Measurements from ENCODE around the gene ZSWIM6.

The ZSWIM6 gene

DNA sequence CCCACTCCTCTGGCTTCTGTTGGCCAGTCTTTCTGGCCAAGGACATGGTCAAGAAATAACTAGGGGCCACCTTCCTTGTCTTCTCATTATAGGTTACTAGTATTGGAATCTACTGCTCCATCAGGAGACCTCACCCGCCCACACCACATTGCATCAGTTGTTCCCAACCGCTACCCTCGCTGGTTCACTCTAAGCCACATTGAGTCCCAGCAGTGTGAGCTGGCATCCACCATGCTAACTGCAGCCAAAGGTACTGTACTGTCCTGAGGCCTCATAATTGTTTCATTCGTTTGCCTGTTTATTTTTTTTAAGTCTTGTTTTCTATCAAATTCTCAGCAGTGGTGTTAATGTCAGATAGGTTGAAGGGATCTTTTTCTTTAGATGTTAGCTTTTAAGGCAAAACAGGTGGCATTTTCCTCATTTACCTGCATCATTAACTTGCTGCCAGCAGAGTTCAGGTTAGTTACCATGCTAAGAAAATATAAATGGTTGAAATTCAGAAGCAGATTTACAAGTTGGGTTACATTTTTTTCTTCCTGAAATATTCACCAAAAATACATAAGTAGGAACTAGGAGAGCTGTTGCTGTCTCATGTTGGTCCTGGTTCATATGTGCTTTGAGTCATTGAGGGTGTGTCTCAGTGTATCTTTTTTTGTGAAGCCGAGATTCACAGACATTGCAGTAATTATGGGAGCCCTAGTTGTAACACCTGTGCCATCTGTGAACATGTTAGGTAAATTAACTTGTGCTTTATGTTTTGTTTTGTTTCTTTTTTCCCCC, 206.9 kb downstream of the ZSWIM6 start:
- no peak for DNase-seq (ENCODE audit: low read depth, low spot score)

DNA sequence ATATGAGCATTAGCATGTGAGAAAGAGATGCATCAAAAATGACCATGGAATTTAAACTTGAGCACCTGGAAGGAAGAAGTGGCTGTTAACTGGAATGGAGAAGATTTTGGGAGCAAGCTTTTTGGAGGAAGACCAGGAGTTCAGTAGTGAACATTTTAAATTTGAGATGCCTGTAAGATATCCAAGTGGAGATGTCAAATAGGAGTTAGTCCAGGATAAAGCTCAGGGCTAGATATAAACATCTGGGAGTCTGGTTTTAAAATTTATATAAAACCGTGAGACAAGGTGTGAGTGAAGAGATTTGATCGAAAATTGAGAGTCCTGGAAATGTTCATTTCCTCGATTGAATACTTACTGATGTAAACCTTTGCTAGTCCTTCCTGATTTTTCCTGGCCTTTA, 217.5 kb downstream of the ZSWIM6 start:
- DNase-seq (ENCODE audit: low read depth, low spot score): no peak

DNA sequence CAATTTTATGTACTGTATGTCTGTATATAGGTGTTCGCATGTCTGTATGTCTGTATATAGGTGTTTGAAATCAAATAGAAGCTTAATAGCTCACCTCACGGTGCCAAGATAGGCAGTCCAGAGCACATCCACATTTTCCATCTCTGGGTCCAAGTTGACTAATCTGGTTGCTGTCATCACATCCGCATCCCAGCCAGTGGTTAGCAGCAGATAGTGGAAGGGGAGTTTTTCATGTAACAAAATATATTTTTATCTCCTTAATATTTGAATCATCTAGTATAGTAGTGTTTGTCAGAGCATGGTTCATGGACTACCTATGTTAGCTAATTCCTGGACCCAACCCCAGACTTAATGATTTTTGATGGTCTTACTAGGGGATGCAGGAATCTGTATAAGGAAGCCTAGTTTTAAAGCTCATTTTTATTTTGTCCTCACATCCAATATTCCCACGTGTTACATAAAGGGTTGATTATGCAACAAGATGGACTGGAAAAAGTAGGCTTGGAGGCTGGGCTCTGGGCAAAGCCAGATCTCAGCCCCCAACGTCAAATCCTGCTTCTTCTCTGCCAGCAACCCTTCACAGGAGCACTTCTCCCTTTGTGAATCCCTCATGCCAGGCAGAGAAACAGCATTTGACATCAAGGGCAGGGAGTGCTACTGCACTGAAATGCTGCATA, 219.7 kb downstream of the ZSWIM6 start:
- no peak for DNase-seq (ENCODE audit: low read depth, low spot score)

DNA sequence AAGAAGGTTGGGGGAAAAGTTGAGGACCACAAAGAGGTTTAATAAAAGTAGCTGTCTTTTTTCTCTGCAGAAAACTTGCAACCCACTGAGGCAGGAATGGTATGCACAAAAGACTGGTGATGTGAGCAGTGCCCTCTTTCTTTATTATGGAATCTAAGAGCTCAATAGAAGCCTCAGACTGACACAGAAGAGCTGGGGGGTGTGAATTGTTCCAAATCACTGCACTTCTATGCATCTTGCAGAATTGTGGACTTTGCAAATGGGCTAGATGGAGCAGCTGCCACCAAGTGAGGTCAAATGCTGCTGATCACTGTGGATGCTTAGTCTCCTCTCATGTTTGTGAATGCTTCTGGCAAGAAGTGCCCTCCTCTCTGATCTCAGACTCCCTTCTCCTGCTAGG, 227.1 kb downstream of the ZSWIM6 start:
- DNase-seq (ENCODE audit: low read depth, low spot score): no peak

DNA sequence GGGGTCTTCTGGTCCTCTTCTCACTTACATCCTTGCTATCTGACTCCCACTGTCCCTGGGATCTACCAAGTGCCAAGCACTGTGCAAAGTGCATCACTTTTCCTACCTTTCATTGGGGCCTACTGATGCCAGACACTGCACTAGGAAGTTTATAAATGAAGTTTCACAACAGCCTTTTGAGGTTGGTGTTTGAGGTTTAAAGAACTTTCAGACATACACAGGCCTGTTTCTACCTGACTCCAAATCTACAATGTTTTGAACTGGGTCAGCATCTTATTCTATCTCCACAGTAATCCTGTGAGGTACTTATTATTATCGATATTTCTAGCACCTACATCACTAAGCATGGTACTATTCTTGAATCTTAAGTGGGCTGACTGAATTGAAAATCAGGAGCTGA, 227.7 kb downstream of the ZSWIM6 start:
- no peak for DNase-seq (ENCODE audit: low read depth, low spot score)

DNA sequence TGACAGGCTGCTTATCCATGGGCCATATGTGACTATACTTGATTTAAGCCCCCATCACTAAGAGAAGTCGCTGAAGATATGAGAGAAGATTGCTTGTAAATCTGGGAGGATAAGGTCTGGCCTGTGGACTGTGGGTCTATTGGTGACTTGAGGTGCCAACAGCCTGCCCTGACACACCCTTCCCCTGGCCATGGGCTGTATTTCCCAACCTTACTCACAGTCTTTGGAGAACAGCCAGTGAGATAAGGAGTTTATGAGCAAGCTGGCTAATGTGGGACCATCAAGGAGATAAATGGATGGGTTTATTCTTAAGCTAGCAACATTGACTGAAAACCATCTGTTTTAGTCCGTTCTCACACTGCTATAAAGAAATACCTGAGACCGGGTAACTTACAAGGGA, 231.3 kb downstream of the ZSWIM6 start:
- no peak for DNase-seq (ENCODE audit: low read depth, low spot score)

DNA sequence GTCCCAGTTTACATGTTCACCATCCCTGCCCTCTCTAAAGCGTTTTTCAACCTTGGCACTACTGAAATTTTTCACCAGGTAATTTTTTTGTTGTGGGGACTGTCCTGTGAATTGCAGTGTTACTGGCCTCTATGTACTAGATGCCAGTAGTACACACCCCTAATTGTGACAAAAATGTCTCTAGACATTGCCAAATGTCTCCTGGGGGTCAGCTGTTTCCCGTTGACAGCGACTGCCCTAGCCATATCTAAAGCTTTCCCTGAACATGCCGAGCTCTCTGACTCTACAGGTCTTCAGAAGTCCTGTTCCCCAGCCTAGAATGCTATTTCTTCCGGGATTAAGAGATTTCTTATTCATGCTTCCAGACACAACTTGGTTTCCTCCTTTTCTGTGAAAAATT, 235.3 kb downstream of the ZSWIM6 start:
- no peak for DNase-seq (ENCODE audit: low read depth, low spot score)

DNA sequence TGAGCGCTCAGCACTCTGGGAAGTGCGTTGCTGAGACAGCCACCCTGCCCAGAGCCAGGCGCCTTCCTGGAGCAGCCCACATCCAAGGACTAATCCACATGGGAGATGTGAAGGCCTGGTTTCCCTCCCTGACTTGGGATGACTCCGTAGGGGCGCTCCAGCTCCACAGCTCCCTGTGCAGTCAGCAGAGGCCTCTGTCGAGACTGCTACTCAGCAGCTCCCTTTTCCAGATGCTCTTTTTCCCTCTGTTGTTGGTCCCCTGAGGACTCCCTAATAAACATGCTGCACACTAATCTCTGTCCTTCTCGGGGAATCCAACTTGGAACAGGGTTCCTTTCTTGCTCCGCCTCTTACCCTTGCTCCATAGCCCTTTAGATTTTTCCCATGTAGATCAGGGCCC, 237.3 kb downstream of the ZSWIM6 start:
- DNase-seq (ENCODE audit: low read depth, low spot score): no peak

DNA sequence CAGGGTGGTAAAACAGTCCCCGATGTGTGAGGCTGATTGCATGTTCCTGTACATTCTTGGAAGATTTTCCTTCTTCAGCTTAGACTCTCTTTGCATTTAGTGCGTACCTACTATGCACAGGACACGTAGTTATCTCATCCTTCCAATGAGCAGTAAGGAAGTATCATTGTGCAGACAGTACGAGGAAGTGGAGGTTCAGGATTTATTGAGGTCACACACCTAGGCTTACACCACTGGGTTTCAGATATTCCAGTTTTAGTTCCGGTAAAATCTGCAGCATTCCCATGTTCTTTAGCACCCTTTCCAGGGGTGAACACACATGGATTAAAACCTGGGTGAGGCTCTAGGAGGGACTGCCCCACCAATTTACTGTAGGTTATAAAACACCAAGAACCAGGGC, 238.7 kb downstream of the ZSWIM6 start:
- DNase-seq (ENCODE audit: low read depth, low spot score): no peak

DNA sequence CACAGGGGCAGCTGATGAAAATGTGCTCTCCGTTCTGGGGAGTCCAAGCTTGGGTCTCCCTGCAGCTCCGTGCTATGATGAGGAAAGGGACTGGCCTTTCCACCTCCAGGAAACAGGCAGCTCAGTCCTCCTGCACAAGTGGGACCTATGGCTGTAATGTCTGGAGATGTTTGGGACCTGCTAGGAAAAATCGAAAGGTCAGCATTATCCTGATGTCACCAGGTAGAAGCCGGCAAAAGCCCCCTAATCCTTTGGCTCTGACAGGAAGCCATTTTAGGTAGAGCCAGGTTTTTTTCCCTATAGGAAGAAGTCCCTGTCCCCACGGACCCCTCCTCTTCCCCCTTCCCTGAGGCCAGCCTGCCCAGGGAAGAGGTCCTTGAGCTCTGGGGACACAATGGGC, 240.9 kb downstream of the ZSWIM6 start:
- DNase-seq (ENCODE audit: low read depth, low spot score): no peak

DNA sequence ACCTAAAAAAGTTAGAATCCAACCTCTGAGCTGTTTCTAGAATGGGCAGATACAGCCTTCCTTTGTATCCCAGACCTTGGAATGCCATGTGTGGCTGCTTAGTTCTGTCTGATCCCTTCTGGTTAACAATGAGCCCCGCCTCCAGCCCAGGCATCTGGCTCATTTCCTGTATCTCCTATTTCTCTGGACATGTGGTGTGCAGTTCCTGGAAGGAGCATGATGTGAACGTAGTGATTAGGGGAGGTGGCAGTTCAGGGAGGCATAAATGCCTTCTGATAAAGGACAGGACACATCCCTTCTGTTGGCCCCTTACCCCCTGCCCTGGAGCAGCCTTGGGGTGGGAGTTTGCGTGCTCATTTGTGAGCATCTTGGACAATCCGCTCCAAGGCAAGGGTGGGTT, 243.0 kb downstream of the ZSWIM6 start:
- no peak for DNase-seq (ENCODE audit: low read depth, low spot score)

DNA sequence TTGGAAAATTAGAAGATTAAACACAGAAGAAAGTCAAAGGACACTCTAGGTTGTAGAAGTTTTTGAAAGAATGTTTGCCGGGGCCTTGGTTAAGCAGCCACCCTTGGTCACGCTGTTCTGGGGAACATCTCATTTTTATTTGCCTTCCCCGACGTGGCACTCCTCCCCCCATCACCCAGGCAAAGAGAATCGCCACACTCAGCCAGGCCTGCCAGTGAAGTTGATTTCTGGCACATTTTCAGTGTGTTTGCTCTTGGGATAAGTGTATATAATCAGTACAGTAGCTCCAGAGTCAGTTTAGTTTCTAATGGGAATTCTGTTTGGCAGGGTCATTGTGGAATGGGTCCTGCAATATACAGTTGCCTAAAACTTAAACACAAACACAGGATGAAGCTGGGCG, 243.5 kb downstream of the ZSWIM6 start:
- no peak for DNase-seq (ENCODE audit: low read depth, low spot score)

DNA sequence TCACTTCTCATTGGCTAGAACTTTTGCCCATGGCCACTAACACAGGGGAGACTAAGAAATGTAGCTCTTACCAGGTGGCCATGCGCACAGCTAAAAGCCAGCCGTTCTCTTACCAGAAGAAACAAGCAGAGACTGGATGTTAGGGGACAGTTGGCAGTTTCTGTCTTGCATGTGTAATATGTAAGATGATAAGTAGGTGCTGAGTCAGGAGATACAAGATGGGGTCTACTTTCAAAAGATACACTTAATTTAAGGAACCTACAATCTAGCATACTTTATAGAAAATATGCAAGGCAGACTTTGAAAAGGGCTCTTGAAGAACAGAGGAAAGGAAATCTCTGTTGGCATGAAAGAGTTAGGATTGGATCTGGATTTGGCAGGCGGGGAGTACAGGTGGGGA, 244.5 kb downstream of the ZSWIM6 start:
- no peak for DNase-seq (ENCODE audit: low read depth, low spot score)

DNA sequence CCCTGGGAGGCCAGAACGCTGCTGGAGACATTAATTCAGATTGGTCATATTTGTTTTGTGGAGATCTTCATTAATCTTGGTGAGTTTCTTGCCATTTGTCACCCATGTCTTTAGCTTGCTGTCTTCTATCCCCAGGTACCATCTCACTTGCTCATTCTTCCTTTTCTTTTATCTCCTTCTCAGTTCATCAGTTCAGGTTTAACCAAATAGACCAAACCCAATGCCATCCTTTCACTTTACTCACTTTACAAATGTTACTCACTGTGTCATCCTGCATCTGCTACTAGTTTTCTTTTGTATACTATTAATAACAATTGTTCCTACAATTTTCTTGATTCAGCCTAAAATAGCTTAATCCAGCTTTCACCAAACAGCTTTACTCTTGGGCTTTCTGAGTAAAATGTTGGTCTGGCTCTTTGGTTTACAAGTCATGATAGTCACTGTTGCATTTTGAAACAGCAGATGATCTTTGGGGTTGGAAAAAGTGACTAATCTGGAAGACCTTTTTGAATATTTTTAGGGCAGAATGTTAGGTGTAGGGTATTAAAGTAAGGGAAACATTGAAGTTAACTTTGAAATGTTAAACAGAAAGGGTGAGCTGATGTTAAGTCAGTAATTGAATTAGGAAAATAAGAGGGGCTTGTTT, 246.9 kb downstream of the ZSWIM6 start:
- DNase-seq (ENCODE audit: low read depth, low spot score): no peak

DNA sequence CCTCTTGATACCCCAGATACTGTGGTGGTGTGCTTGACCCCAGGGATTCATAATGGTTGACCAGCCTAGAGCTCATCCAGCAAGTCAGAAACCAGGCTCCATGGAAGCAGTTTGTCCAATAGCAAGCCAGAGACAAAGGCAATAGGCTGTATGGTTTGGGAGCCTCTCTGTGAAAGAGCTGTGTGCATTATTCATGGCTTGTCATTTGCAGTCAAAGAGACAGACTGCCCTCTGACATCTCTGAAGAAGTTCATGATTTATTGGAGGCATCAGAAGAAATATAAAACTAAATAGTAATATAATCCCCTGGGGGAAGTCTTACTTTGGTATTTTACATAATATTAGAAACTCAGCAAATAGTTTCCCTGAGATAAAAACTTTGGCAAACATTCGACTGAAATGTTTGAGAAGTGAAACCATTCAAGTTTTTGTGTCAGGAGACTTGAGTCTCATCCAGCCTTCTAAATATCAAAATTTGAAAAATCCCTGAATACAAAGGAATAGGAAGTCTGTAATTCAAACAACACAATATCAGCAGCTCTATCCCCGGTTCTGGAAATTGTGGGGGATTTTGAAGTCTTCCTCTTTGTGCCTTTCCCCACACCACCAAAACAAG, 250.3 kb downstream of the ZSWIM6 start:
- no peak for DNase-seq (ENCODE audit: low read depth, low spot score)

DNA sequence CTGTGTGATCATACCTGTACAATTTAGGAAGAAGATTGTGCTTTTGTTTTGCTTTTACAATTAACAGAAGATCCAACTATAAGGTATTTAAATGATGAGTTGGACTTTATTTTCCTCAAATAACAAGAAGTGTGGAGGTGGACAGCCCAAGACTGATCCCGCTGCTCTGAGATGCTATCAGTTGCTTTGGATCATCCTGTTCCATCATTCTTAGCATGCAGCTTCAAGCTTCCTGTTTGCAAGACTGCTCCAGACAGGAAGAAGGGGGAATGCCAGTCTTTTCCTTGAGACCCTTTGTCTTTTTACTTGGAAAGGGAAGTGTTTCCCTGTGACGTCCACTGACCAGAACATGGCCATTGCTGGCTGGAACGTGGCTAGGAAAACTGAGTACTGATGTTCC, 250.8 kb downstream of the ZSWIM6 start:
- no peak for DNase-seq (ENCODE audit: low read depth, low spot score)

DNA sequence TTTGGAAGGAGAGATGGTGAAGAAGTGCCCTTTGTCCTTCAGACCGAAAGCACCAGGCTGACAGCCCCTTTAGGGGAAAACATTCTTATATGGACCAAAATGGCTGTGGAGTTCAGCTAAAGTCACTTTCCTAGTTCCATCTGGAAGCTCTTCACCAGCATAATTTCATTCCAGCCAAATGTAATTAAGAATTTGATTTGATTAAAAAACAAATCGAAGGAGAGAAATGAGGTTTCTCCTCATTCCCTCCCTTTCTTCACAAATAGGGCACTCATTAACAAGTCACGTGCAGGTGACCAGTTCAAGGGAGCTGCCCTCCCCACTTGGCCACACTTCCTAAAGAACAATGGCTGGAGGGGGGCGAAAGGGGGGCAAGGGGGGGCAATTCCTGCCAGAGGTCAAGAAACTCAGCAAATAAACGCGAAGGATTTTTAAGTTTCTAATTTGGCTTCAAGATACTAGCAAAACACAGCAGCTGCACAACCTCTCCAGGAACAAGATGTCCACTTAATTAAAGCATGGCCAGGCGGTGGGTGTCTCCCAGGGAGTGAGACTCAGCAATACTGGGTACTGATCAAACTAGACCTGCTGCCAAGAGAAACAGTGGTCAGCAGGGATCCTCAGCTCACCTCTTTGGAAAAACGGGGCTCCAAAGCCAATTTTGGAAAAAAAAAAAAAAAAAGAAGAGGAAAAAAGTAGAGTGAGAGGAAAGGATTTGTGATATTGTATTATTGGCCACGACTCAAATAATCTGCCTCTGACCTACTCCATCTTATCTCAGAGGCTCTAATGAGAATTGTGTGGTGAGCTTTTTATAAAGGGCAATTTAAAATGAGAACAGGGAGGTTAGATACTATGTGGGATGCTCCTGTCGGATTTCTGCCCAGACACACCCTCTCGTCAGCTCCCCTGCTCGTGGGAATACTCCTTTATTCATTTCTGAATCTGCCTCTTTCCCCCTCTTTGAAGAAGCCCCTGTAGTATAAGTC, 254.3 kb downstream of the ZSWIM6 start:
- no peak for DNase-seq (ENCODE audit: low read depth, low spot score)

DNA sequence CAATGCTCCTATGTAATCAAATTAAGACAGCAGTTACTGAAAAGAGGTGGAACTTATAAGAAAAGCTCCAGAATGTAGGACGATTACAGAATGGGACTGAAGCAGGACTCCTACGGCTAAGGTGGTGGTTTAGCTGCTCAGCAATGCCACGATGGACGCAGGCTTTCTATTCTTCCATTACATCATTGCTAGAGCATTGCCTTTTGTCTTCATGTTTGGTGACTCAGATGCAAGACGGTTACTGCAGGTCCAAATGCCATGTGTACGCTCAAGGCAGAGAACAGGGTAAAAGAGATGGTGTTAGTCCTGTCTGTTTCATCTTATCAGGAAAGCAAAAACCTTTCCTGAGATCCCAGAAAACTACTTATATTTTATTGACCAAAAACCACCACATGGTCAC, 255.1 kb downstream of the ZSWIM6 start:
- no peak for DNase-seq (ENCODE audit: low read depth, low spot score)

DNA sequence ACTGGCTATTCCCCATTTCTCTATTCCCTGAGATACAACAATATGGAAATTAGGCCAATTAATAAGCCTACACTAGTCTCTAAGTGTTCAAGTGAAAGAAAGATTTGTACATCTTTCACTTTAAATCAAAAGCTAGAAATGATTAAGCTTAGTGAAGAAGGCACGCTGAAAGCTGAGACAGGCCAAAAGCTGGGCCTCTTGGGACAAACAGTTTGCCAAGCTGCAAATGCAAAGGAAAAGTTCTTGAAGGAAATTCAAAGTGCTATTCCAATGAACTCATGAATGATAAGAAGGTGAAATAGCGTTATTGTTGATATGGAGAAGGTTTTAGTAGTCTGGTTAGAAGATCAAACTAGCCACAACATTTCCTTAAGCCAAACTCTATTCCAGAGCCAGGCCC, 256.2 kb downstream of the ZSWIM6 start:
- no peak for DNase-seq (ENCODE audit: low read depth, low spot score)

DNA sequence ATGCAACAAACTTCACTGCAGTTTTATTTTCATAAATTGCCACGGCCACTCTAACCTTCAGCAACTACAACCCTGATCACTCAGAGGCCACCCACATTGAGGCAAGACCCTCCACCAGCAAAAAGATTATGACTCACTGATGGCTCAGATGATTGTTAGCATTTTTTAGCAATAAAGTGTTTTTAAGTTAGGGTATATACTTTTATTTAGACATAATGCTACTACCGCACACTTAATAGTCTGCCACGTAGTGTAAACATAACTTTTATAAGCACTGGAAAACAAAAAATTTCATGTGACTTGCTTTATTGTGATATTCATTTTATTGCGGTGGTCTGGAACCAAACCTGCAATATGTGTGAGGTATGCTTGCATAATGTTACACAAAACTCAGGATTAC, 257.9 kb downstream of the ZSWIM6 start:
- DNase-seq (ENCODE audit: low read depth, low spot score): no peak

DNA sequence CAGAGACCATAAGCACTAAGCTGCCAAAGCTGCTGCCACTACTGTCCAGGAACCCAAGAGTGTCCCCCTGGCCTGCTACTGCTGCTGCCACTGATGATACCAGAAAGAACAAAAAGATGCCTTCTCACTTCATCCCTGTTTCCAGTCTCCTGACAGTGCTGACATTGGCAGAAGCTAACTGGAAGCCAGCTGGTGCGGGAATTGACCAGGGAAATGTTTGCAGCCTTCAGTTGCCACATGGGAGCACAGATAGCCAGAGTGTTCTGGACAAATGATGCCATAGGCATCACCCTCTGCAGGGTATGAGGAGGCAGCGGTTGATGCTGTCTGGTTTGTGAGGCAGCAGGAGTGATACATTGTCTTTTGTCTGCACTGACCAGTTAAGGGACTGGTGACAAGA, 258.4 kb downstream of the ZSWIM6 start:
- DNase-seq (ENCODE audit: low read depth, low spot score): no peak

Data from activated naive CD8-positive, alpha-beta T cell treated with anti-CD3 and anti-CD28 coated beads, Interleukin-2, amount 50 U/mL, for 16 hours (primary cell).